GM12878 (cell line): ENCODE measurements around the gene HERC6. TPM values are rescaled to one million over a fixed set of nuclear protein-coding genes. Genes with fewer than 3 reads are reported as not detected.

Experiments used
- ATAC-seq: fragments of 200-7000 bp; cut with Tn5 transposase; 3 replicates; pipeline ENCODE4 v1.9.1; 2020; ENCODE audit warnings: mild to moderate bottlenecking, moderate library complexity
- BruUV-seq: library from RNA; stranded (reverse); fragments of 400-500 nt; replicated peaks from 2 replicates; lab custom pipeline; 2021; lab: Mats Ljungman, UMichigan
- CTCF ChIA-PET: fragments of 300-600 bp; sonication (Branson Sonifier 250); formaldehyde crosslinking; extraction: SDS; loops from one replicate; lab custom pipeline; 2021; ENCODE audit warnings: inconsistent platforms; lab: Yijun Ruan, JAX
- POLR2A ChIA-PET: fragments of 350-600 bp; formaldehyde crosslinking; extraction: SDS; loops from one replicate; lab custom pipeline; 2021; ENCODE audit warnings: inconsistent platforms; lab: Charles Lee
- RAD21 ChIA-PET: fragments of 300-600 bp; sonication (Branson Sonifier 250); formaldehyde crosslinking; loops from one replicate; lab custom pipeline; 2023; ENCODE audit warnings: antibody characterized with exemption; ENCODE audit not compliant: unreplicated experiment; lab: Charles Lee
- SMC1A ChIA-PET: fragments of 300-600 bp; sonication (Branson Sonifier 250); formaldehyde crosslinking; loops from one replicate; lab custom pipeline; 2023; ENCODE audit not compliant: unreplicated experiment, uncharacterized antibody; lab: Charles Lee
- DNase-seq: peaks from one replicate; pipeline ENCODE4 v3.0.0-alpha.2; 2011; ENCODE audit warnings: low read depth, low spot score
- FAIRE-seq: peaks from 3 replicates; lab custom pipeline; 2011; peaks lifted over from hg19 to GRCh38; lab: Jason Lieb, UNC
- H2AFZ ChIP-seq: 2 replicates; pipeline ENCODE4 v1.6.0; 2011; ENCODE audit warnings: low read depth, low read length, control low read depth; ENCODE audit not compliant: control insufficient read depth
- H3K27ac ChIP-seq: 2 replicates; pipeline ENCODE4 v1.5.1; 2011; ENCODE audit warnings: control low read depth; ENCODE audit not compliant: control insufficient read depth, insufficient read depth
- H3K27me3 ChIP-seq, 2 experiments: replicated peaks in 1 of 2; 2 replicates each; pipeline versions ENCODE4 v1.6.0 to v1.6.1; 2011; ENCODE audit warnings: low read length in 1 of 2; ENCODE audit not compliant: control insufficient read depth in 2 of 2, insufficient read depth in 2 of 2
- H3K36me3 ChIP-seq, 2 experiments: 2 replicates each; pipeline ENCODE4 v1.5.1; 2011; ENCODE audit warnings: low read length in 1 of 2; ENCODE audit not compliant: control insufficient read depth in 2 of 2, insufficient read depth in 2 of 2
- H3K4me1 ChIP-seq: 2 replicates; pipeline ENCODE4 v1.6.1; 2011; ENCODE audit warnings: mild to moderate bottlenecking, low read length, moderate library complexity, mixed read lengths; ENCODE audit not compliant: control insufficient read depth, insufficient read depth
- H3K4me2 ChIP-seq: 2 replicates; pipeline ENCODE4 v1.6.0; 2011; ENCODE audit warnings: control low read depth; ENCODE audit not compliant: control insufficient read depth, insufficient read depth
- H3K4me3 ChIP-seq: fragments of 200-600 bp; sonication (generic); 2 replicates; pipeline ENCODE4 v1.5.1; 2016
- H3K79me2 ChIP-seq: 2 replicates; pipeline ENCODE4 v1.6.0; 2011; ENCODE audit warnings: low read length; ENCODE audit not compliant: control insufficient read depth, insufficient read depth
- H3K9ac ChIP-seq: 2 replicates; pipeline ENCODE4 v1.8.0; 2011; ENCODE audit warnings: low read length, control low read depth, mixed read lengths; ENCODE audit not compliant: control insufficient read depth, insufficient read depth
- H3K9me3 ChIP-seq: replicated peaks from 3 replicates; pipeline ENCODE4 v1.5.1; 2011; ENCODE audit warnings: mild to moderate bottlenecking, low read length; ENCODE audit not compliant: control insufficient read depth, insufficient read depth
- H4K20me1 ChIP-seq: 2 replicates; pipeline ENCODE4 v1.6.0; 2011; ENCODE audit not compliant: control insufficient read depth, insufficient read depth
- ASH2L ChIP-seq: fragments of 300-600, 200-600 bp; sonication (generic); IDR thresholded peaks from 2 replicates; pipeline ENCODE4 v1.6.1; 2017; ENCODE audit warnings: low read depth, mild to moderate bottlenecking, borderline replicate concordance
- BHLHE40 ChIP-seq, 2 experiments: fragments of 450-650 bp in 1 of 2; IDR thresholded peaks; 2 replicates each; pipeline ENCODE4 v1.6.1; 2011 to 2017; ENCODE audit warnings: low read depth in 2 of 2, borderline replicate concordance in 1 of 2, improper control_type of control experiment in 1 of 2, low read length in 1 of 2, mild to moderate bottlenecking in 1 of 2
- CBX5 ChIP-seq: sonication (generic); IDR thresholded peaks from 2 replicates; pipeline ENCODE4 v1.6.1; 2016; ENCODE audit warnings: low read depth, moderate library complexity, mild to moderate bottlenecking, inconsistent platforms
- EP300 ChIP-seq, 2 experiments: fragments of 150-350 bp in 1 of 2; IDR thresholded peaks; 2 replicates each; pipeline ENCODE4 v1.6.1; 2011 to 2012; ENCODE audit warnings: low read depth in 2 of 2, low read length in 2 of 2, borderline replicate concordance in 1 of 2, improper control_type of control experiment in 1 of 2, inconsistent platforms in 1 of 2; ENCODE audit not compliant: control insufficient read depth in 1 of 2
- IRF4 ChIP-seq: IDR thresholded peaks from 2 replicates; pipeline ENCODE4 v1.6.1; 2011; ENCODE audit warnings: low read depth, low read length
- PML ChIP-seq: IDR thresholded peaks from 2 replicates; pipeline ENCODE4 v1.6.1; 2012; ENCODE audit warnings: low read length, inconsistent platforms
- RAD21 ChIP-seq: IDR thresholded peaks from 2 replicates; pipeline ENCODE4 v1.6.1; 2011; ENCODE audit warnings: mild to moderate bottlenecking, low read depth, low read length, moderate library complexity; ENCODE audit not compliant: insufficient read depth
- RB1 ChIP-seq: fragments of 450-650 bp; formaldehyde crosslinking; IDR thresholded peaks from 2 replicates; pipeline ENCODE4 v1.6.1; 2017; ENCODE audit warnings: mild to moderate bottlenecking, borderline replicate concordance
- RELA ChIP-seq: fragments of 450-650 bp; IDR thresholded peaks from 2 replicates; pipeline ENCODE4 v1.8.0; 2014; ENCODE audit warnings: borderline replicate concordance; ENCODE audit not compliant: partially characterized antibody
- SMARCA5 ChIP-seq: fragments of 450-650 bp; IDR thresholded peaks from 2 replicates; pipeline ENCODE4 v1.6.1; 2017; ENCODE audit warnings: mild to moderate bottlenecking
- TCF3 ChIP-seq: IDR thresholded peaks from 2 replicates; pipeline ENCODE4 v1.6.1; 2012; ENCODE audit warnings: low read depth, mild to moderate bottlenecking, low read length, borderline replicate concordance; ENCODE audit not compliant: insufficient read depth
- ZNF384 ChIP-seq: IDR thresholded peaks from 2 replicates; pipeline ENCODE4 v1.6.1; 2012; ENCODE audit warnings: low read depth, mild to moderate bottlenecking, low read length, improper control_type of control experiment, borderline replicate concordance
- WGBS: methylation state at CpG from one replicate; pipeline ENCODE4 v1.1.6; 2016; ENCODE audit warnings: low lambda C conversion rate; ENCODE audit not compliant: insufficient replicate concordance, insufficient coverage; ENCODE audit errors: missing lambda C conversion rate; 5-methylcytosine and 5-hydroxymethylcytosine counted together
- in situ Hi-C: fragments of 300-500 bp; cut with MboI; formaldehyde crosslinking; loops from 9 replicates; pipeline ENCODE4 v1.14.3; 2018; ENCODE audit warnings: mixed read lengths
- intact Hi-C: fragments of 100-400 bp; cut with micrococcal nuclease; formaldehyde crosslinking; loops from one replicate; pipeline ENCODE4 v1.14.2; 2022; ENCODE audit not compliant: unreplicated experiment
- polyA plus RNA-seq, 11 experiments: library from polyadenylated mRNA; depleted of rRNA in 4 of 11; unstranded in 6 of 11; stranded (reverse) in 5 of 11; fragments of >200 nt; fragmentation: Nextera tagmentation in 4 of 11; fragmentation: Illumina TruSeq in 1 of 11; extraction: Ambion mirVana in 4 of 11; extraction: Trizol in 1 of 11; gene quantifications; 1 replicate in 1 of 11; 2 replicates in 10 of 11; pipeline versions ENCODE4 v1.2.1 to v1.2.3, GENCODE V29; 2011 to 2016; ENCODE audit warnings: inconsistent platforms in 2 of 11, missing spikeins in 2 of 11, low read depth in 1 of 11
- total RNA-seq, 4 experiments: library from RNA; depleted of rRNA in 3 of 4; stranded (reverse); fragments of >200 nt in 3 of 4; fragmentation: Illumina TruSeq in 1 of 4; extraction: Trizol in 1 of 4; gene quantifications; 2 replicates each; pipeline versions ENCODE4 v1.2.1 to v1.2.3, GENCODE V29; 2013 to 2021
- TF ChIP-seq, protein P1 (sequence below): IDR thresholded peaks from 2 replicates; pipeline ENCODE4 v1.6.1; 2011; ENCODE audit warnings: low read depth, low read length, improper control_type of control experiment, borderline replicate concordance
- TF ChIP-seq, protein P2 (sequence below): fragments of 450-650 bp; formaldehyde crosslinking; IDR thresholded peaks from 2 replicates; pipeline ENCODE4 v1.4.0; 2020; ENCODE audit warnings: mild to moderate bottlenecking, moderate library complexity
- TF ChIP-seq, protein P3 (sequence below): fragments of 450-650 bp; IDR thresholded peaks from 2 replicates; pipeline ENCODE4 v1.6.1; 2018; ENCODE audit warnings: mild to moderate bottlenecking, low read depth, moderate library complexity; ENCODE audit not compliant: partially characterized antibody

The HERC6 gene
- total and polyA plus RNA-seq, 10 of the 15 experiments (the other 5 are each of a cell fraction or from before 2014, with no cell fraction given): 1.7 to 26.4 (median 5.9) TPM

GRCh38 chr4:88447371-88448095, 68.9 kb downstream of the HERC6 start:
- FAIRE-seq: no peak
- no peaks in the 10 kb centered on the region for H4K20me1 ChIP-seq
- CTCF ChIA-PET: interaction anchor here (1.2 to 2.7 kb wide), 2 partner anchors 9 kb away, joined by 4 to 8 read pairs; partner anchors contain the start of gene HERC5
- TF ChIP-seq CBX5: no peak
- no peak for TF ChIP-seq TCF3
- TF ChIP-seq, protein P1, sequence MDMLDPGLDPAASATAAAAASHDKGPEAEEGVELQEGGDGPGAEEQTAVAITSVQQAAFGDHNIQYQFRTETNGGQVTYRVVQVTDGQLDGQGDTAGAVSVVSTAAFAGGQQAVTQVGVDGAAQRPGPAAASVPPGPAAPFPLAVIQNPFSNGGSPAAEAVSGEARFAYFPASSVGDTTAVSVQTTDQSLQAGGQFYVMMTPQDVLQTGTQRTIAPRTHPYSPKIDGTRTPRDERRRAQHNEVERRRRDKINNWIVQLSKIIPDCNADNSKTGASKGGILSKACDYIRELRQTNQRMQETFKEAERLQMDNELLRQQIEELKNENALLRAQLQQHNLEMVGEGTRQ: no peak
- TF ChIP-seq BHLHE40 (IDR thresholded peaks at IDR 0.05; ENCODE audit: borderline replicate concordance in 1 of 2, low read depth in 2 of 2, low read length in 1 of 2): no peak
- TF ChIP-seq RELA: no peak
- TF ChIP-seq SMARCA5: no peak
- TF ChIP-seq ZNF384: no peak
- TF ChIP-seq RAD21: no peak
- no peak for TF ChIP-seq EP300 (IDR thresholded peaks at IDR 0.05; ENCODE audit: borderline replicate concordance in 1 of 2, control insufficient read depth in 1 of 2, low read depth in 2 of 2, low read length in 2 of 2)
- TF ChIP-seq, protein P2, sequence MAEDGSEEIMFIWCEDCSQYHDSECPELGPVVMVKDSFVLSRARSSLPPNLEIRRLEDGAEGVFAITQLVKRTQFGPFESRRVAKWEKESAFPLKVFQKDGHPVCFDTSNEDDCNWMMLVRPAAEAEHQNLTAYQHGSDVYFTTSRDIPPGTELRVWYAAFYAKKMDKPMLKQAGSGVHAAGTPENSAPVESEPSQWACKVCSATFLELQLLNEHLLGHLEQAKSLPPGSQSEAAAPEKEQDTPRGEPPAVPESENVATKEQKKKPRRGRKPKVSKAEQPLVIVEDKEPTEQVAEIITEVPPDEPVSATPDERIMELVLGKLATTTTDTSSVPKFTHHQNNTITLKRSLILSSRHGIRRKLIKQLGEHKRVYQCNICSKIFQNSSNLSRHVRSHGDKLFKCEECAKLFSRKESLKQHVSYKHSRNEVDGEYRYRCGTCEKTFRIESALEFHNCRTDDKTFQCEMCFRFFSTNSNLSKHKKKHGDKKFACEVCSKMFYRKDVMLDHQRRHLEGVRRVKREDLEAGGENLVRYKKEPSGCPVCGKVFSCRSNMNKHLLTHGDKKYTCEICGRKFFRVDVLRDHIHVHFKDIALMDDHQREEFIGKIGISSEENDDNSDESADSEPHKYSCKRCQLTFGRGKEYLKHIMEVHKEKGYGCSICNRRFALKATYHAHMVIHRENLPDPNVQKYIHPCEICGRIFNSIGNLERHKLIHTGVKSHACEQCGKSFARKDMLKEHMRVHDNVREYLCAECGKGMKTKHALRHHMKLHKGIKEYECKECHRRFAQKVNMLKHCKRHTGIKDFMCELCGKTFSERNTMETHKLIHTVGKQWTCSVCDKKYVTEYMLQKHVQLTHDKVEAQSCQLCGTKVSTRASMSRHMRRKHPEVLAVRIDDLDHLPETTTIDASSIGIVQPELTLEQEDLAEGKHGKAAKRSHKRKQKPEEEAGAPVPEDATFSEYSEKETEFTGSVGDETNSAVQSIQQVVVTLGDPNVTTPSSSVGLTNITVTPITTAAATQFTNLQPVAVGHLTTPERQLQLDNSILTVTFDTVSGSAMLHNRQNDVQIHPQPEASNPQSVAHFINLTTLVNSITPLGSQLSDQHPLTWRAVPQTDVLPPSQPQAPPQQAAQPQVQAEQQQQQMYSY (CRISPR knock-in tag): no peak
- no peak for TF ChIP-seq RB1
- no peak for TF ChIP-seq ASH2L
- no peak for TF ChIP-seq IRF4
- TF ChIP-seq, protein P3, sequence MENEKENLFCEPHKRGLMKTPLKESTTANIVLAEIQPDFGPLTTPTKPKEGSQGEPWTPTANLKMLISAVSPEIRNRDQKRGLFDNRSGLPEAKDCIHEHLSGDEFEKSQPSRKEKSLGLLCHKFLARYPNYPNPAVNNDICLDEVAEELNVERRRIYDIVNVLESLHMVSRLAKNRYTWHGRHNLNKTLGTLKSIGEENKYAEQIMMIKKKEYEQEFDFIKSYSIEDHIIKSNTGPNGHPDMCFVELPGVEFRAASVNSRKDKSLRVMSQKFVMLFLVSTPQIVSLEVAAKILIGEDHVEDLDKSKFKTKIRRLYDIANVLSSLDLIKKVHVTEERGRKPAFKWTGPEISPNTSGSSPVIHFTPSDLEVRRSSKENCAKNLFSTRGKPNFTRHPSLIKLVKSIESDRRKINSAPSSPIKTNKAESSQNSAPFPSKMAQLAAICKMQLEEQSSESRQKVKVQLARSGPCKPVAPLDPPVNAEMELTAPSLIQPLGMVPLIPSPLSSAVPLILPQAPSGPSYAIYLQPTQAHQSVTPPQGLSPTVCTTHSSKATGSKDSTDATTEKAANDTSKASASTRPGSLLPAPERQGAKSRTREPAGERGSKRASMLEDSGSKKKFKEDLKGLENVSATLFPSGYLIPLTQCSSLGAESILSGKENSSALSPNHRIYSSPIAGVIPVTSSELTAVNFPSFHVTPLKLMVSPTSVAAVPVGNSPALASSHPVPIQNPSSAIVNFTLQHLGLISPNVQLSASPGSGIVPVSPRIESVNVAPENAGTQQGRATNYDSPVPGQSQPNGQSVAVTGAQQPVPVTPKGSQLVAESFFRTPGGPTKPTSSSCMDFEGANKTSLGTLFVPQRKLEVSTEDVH: no peak
- no peak for TF ChIP-seq PML

More at GRCh38 chr4:88447371-88448095, 68.9 kb downstream of the HERC6 start:
- ChIA-PET SMC1A (interaction anchor here (0.6 to 2.1 kb wide), 8 partner anchors 10 to 950 kb away, joined by 3 to 5 read pairs (median 4); partner anchors contain the start of gene HERC5), RAD21 (no interaction called here), POLR2A (interaction anchor here (0.7 to 0.9 kb wide), 2 partner anchors 8 to 18 kb away, joined by 3 read pairs; no protein-coding TSS in a partner anchor)
- Histone ChIP-seq H3K4me1 (no peaks in the 10 kb centered on the region), H3K27me3 (no peaks in the 10 kb centered on the region), H3K4me2 (no peak overlapping the region), H3K36me3 (peaks cover 0 to 7% of the 10 kb centered on the region in 2 experiments; a peak in 2 of 4 replicates), H3K9ac (no peak overlapping the region), H3K27ac (no peak overlapping the region), H3K4me3 (no peak overlapping the region), H2AFZ (no peak overlapping the region), H3K9me3 (peaks cover 2% of the 10 kb centered on the region; the same call in 1 of the 3 replicates), H3K79me2 (peaks cover 2% of the 10 kb centered on the region; the same call in 1 of the 2 replicates)
- 84% methylated on average over 5 of the region's 5 CpGs for WGBS
- ATAC-seq: peak; percentile 30
- in situ Hi-C loops (no loop called here), intact Hi-C loops (no loop called here)
- BruUV-seq: no TSS peak
- no peak for DNase-seq
